ENCODE results near the gene SMARCA2.

DNA sequence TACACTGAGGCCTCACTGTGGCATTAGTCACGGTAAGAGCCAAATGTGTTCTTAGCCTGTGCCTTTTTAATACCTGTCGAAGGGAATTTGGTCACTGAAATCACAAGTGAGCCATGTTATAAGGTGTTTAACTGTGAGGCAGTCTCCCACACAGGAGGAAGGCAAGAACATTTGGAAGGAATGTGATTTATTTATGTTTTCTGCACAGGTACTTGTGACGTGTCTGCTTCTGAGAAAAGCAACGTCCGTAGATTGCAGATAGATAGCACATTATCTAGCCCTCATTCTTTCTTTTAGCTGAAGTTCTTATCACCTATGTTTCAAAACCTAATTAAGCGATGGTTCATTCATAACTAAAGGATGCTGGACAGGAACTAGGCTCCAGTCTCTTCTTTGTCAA is 19.0 kb upstream of the SMARCA2 start:
- TF ChIP-seq, protein P1, sequence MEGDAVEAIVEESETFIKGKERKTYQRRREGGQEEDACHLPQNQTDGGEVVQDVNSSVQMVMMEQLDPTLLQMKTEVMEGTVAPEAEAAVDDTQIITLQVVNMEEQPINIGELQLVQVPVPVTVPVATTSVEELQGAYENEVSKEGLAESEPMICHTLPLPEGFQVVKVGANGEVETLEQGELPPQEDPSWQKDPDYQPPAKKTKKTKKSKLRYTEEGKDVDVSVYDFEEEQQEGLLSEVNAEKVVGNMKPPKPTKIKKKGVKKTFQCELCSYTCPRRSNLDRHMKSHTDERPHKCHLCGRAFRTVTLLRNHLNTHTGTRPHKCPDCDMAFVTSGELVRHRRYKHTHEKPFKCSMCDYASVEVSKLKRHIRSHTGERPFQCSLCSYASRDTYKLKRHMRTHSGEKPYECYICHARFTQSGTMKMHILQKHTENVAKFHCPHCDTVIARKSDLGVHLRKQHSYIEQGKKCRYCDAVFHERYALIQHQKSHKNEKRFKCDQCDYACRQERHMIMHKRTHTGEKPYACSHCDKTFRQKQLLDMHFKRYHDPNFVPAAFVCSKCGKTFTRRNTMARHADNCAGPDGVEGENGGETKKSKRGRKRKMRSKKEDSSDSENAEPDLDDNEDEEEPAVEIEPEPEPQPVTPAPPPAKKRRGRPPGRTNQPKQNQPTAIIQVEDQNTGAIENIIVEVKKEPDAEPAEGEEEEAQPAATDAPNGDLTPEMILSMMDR (IDR thresholded peaks at IDR 0.05) = no peak
- no peak for TF ChIP-seq POLR2A (IDR thresholded peaks at IDR 0.05)

Measured in thyroid gland (tissue), 4 donors.